A549 (cell line): ENCODE results near the gene ANTKMT. TPM values are rescaled to one million over a fixed set of nuclear protein-coding genes. Genes with fewer than 3 reads are reported as not detected.

ENCODE experiments used
- ATAC-seq, 2 experiments: fragments of 200-7000 bp in 1 of 2; fragments of >200 bp in 1 of 2; cut with Nextera tagmentation in 1 of 2; cut with Tn5 transposase in 1 of 2; 3 replicates each; pipeline versions ENCODE4 v1.8.0 to v1.9.1; 2018 to 2020; ENCODE audit warnings: mild to moderate bottlenecking in 1 of 2, moderate library complexity in 1 of 2
- CTCF ChIA-PET: fragments of 300-600 bp; sonication (Branson Sonifier 250); formaldehyde crosslinking; extraction: SDS; loops from one replicate; lab custom pipeline; 2021; ENCODE audit warnings: antibody characterized with exemption, inconsistent platforms; lab: Yijun Ruan, JAX
- POLR2A ChIA-PET: fragments of 350-600 bp; formaldehyde crosslinking; extraction: SDS; loops from one replicate; lab custom pipeline; 2021; ENCODE audit warnings: antibody characterized with exemption, inconsistent platforms; lab: Yijun Ruan, JAX
- DNase-seq, 2 experiments: peaks; one replicate each; pipeline versions ENCODE4 v3.0.0 to v3.0.0-alpha.2; 2011 to 2016; ENCODE audit warnings: low read depth in 1 of 2, low spot score in 1 of 2
- FAIRE-seq: peaks from 2 replicates; lab custom pipeline; 2011; peaks lifted over from hg19 to GRCh38; lab: Jason Lieb, UNC
- H3K27ac ChIP-seq, 2 experiments: fragments of >200 bp; sonication (Bioruptor Twin); formaldehyde crosslinking; 3 replicates each; pipeline ENCODE4 v1.5.1; 2016 to 2017
- H3K4me1 ChIP-seq: fragments of >200 bp; sonication (Bioruptor Twin); formaldehyde crosslinking; 3 replicates; pipeline ENCODE4 v1.6.1; 2016
- H3K4me2 ChIP-seq: fragments of >200 bp; sonication (Bioruptor Twin); formaldehyde crosslinking; 3 replicates; pipeline ENCODE4 v1.6.1; 2016
- H3K4me3 ChIP-seq: fragments of >200 bp; sonication (Bioruptor Twin); formaldehyde crosslinking; 3 replicates; pipeline ENCODE4 v1.5.1; 2016
- H3K9me3 ChIP-seq: fragments of >200 bp; sonication (Bioruptor Twin); formaldehyde crosslinking; 3 replicates; pipeline ENCODE4 v1.6.1; 2016
- CBX8 ChIP-seq: fragments of 200-600 bp; sonication (generic); IDR thresholded peaks from 2 replicates; pipeline ENCODE4 v1.6.1; 2016
- CEBPB ChIP-seq, 2 experiments: fragments of >200 bp in 1 of 2; sonication (Bioruptor Twin) in 1 of 2; formaldehyde crosslinking in 1 of 2; IDR thresholded peaks; 2 replicates each; pipeline ENCODE4 v1.6.1; 2012 to 2016
- EP300 ChIP-seq, 2 experiments: fragments of >200 bp; sonication (Bioruptor Twin); formaldehyde crosslinking; IDR thresholded peaks; 2 replicates in 1 of 2; 3 replicates in 1 of 2; pipeline ENCODE4 v1.6.1; 2016 to 2017
- FOSL2 ChIP-seq, 2 experiments: fragments of 450-650 bp in 1 of 2; fragments of >200 bp in 1 of 2; sonication (Bioruptor Twin) in 1 of 2; formaldehyde crosslinking; IDR thresholded peaks; 2 replicates each; pipeline versions ENCODE4 v1.5.0 to v1.6.1; 2016 to 2020; ENCODE audit warnings: mild to moderate bottlenecking in 1 of 2, moderate library complexity in 1 of 2
- HOXB5 ChIP-seq: fragments of 250-450 bp; sonication (Bioruptor Pico); IDR thresholded peaks from 2 replicates; pipeline ENCODE4 v1.5.0; 2020; ENCODE audit warnings: mild to moderate bottlenecking, moderate library complexity
- JUN ChIP-seq, 2 experiments: fragments of >200 bp; sonication (Bioruptor Twin); formaldehyde crosslinking; IDR thresholded peaks; 2 replicates in 1 of 2; 3 replicates in 1 of 2; pipeline ENCODE4 v1.6.1; 2016 to 2017
- KDM5A ChIP-seq: fragments of 200-600 bp; sonication (generic); IDR thresholded peaks from 2 replicates; pipeline ENCODE4 v1.6.1; 2016; ENCODE audit warnings: antibody characterized with exemption, mild to moderate bottlenecking
- MAZ ChIP-seq: fragments of 150-350 bp; IDR thresholded peaks from 2 replicates; pipeline ENCODE4 v1.6.1; 2014; ENCODE audit warnings: antibody characterized with exemption, low read depth, low read length, borderline replicate concordance
- MYC ChIP-seq: IDR thresholded peaks from 2 replicates; pipeline ENCODE4 v1.6.1; 2012; ENCODE audit warnings: mild to moderate bottlenecking, inconsistent platforms, low read length, improper control_type of control experiment, borderline replicate concordance
- PHF8 ChIP-seq: fragments of 200-600 bp; sonication (generic); IDR thresholded peaks from 2 replicates; pipeline ENCODE4 v1.6.1; 2016; ENCODE audit warnings: low read depth, mild to moderate bottlenecking, antibody characterized with exemption, moderate library complexity, borderline replicate concordance
- POLR2A ChIP-seq: IDR thresholded peaks from 2 replicates; pipeline ENCODE4 v1.6.1; 2012; ENCODE audit warnings: mild to moderate bottlenecking, low read length
- RARB ChIP-seq: fragments of 250-450 bp; sonication (Bioruptor Pico); IDR thresholded peaks from 2 replicates; pipeline ENCODE4 v1.8.0; 2021; ENCODE audit warnings: mild to moderate bottlenecking, moderate library complexity
- RCOR1 ChIP-seq: fragments of 150-350 bp; IDR thresholded peaks from 2 replicates; pipeline ENCODE4 v1.6.1; 2014; ENCODE audit warnings: antibody characterized with exemption, low read length, low read depth
- RNF2 ChIP-seq: fragments of 200-600 bp; sonication (generic); IDR thresholded peaks from 2 replicates; pipeline ENCODE4 v1.6.1; 2016; ENCODE audit warnings: low read depth, mild to moderate bottlenecking, antibody characterized with exemption, moderate library complexity, borderline replicate concordance
- SREBF2 ChIP-seq: fragments of 450-650 bp; IDR thresholded peaks from 2 replicates; pipeline ENCODE4 v1.6.1; 2014; ENCODE audit warnings: mild to moderate bottlenecking, moderate library complexity
- TFCP2L1 ChIP-seq: fragments of 250-450 bp; sonication (Bioruptor Pico); IDR thresholded peaks from 2 replicates; pipeline ENCODE4 v1.5.0; 2021; ENCODE audit warnings: mild to moderate bottlenecking
- WGBS: methylation state at CpG from one replicate; pipeline ENCODE4 v1.1.6; 2017; ENCODE audit errors: missing lambda C conversion rate; 5-methylcytosine and 5-hydroxymethylcytosine counted together
- polyA plus RNA-seq, 4 experiments: library from polyadenylated mRNA; depleted of rRNA in 3 of 4; stranded (reverse); fragments of >200 nt; fragmentation: RNase III in 1 of 4; extraction: RNeasy Plus Mini Kit Qiagen cat#74134 plus additional on column Dnase treatment in 1 of 4; gene quantifications; 2 replicates in 3 of 4; 3 replicates in 1 of 4; pipeline ENCODE4 v1.2.3, GENCODE V29; 2011 to 2017
- TF ChIP-seq, protein P1 (sequence below): fragments of >200 bp; sonication (Bioruptor Twin); formaldehyde crosslinking; IDR thresholded peaks from 3 replicates; pipeline ENCODE4 v1.5.1; 2016
- TF ChIP-seq, protein P2 (sequence below): IDR thresholded peaks from 2 replicates; pipeline ENCODE4 v1.6.1; 2012
- TF ChIP-seq, protein P3 (sequence below): IDR thresholded peaks from 2 replicates; pipeline ENCODE4 v1.6.1; 2012
- TF ChIP-seq, protein P4 (sequence below): fragments of 450-650 bp; IDR thresholded peaks from 2 replicates; pipeline ENCODE4 v1.6.1; 2014; ENCODE audit warnings: antibody characterized with exemption
- TF ChIP-seq, protein P5 (sequence below): fragments of >200 bp; sonication (Bioruptor Twin); formaldehyde crosslinking; IDR thresholded peaks from 2 replicates; pipeline ENCODE4 v1.6.1; 2016
- TF ChIP-seq, protein P6 (sequence below): IDR thresholded peaks from 2 replicates; pipeline ENCODE4 v1.6.1; 2012; ENCODE audit warnings: low read depth, borderline replicate concordance
- TF ChIP-seq, protein P7 (sequence below): fragments of >200 bp; sonication (Bioruptor Twin); formaldehyde crosslinking; IDR thresholded peaks from 3 replicates; pipeline ENCODE4 v1.6.1; 2016

Gene ANTKMT
- polyA plus RNA-seq, 2 of the 4 experiments (the other 2 are of a cell fraction) = 11.9 to 55.8 TPM

DNA sequence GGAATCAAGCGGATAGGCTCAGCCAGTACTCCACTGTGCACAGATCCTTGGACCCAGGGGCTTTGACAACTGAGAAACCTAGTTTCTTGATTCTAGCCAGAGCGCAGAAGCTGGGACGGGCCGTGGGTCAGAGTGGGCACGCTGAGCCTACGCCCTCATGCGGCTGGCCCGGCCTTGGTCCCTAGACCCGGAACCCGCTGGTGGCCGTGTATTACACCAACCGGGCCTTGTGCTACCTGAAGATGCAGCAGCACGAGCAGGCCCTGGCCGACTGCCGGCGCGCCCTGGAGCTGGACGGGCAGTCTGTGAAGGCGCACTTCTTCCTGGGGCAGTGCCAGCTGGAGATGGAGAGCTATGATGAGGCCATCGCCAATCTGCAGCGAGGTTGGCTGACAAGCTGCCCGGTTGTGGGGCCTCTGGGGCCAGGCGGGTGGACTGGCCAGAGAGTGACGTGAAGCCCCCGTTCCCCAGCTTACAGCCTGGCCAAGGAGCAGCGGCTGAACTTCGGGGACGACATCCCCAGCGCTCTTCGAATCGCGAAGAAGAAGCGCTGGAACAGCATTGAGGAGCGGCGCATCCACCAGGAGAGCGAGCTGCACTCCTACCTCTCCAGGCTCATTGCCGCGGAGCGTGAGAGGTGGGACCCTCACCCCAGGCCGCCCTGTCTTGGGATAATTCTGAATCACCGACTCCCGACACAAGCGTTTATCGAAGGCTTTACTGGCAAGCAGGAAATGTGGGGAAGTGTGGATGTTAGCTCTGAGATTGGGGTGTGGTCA lies 39.8 kb upstream of the ANTKMT start:
- CTCF ChIA-PET = interaction anchor here (0.7 to 2.9 kb wide), 11 partner anchors 14 to 111 kb away, joined by 3 to 15 read pairs (median 4); partner anchors contain the start of gene RHOT2
- POLR2A ChIA-PET = interaction anchor here (0.6 to 2.0 kb wide), 5 partner anchors 9 to 94 kb away, joined by 3 to 12 read pairs (median 5); partner anchors contain the start of genes ANTKMT and WDR24
- Histone ChIP-seq H3K4me3 (peak overlapping the region; percentile 74), H3K9me3 (no peaks in the 10 kb centered on the region), H3K4me2 (peak overlapping the region; percentile 93), H3K4me1 (peaks cover 38% of the 10 kb centered on the region), H3K27ac (peak overlapping the region; percentile 84 to 97)
- WGBS = 44% methylated on average over 30 of the region's 44 CpGs
- TF ChIP-seq, protein P1, sequence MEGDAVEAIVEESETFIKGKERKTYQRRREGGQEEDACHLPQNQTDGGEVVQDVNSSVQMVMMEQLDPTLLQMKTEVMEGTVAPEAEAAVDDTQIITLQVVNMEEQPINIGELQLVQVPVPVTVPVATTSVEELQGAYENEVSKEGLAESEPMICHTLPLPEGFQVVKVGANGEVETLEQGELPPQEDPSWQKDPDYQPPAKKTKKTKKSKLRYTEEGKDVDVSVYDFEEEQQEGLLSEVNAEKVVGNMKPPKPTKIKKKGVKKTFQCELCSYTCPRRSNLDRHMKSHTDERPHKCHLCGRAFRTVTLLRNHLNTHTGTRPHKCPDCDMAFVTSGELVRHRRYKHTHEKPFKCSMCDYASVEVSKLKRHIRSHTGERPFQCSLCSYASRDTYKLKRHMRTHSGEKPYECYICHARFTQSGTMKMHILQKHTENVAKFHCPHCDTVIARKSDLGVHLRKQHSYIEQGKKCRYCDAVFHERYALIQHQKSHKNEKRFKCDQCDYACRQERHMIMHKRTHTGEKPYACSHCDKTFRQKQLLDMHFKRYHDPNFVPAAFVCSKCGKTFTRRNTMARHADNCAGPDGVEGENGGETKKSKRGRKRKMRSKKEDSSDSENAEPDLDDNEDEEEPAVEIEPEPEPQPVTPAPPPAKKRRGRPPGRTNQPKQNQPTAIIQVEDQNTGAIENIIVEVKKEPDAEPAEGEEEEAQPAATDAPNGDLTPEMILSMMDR = no peak
- TF ChIP-seq RNF2 (no peak), PHF8 (0 out of 2 replicates have a peak, but pooled peaks have one; percentile 0), HOXB5 (CRISPR knock-in tag) (no peak), EP300 (IDR thresholded peaks at IDR 0.05) (no peak), TFCP2L1 (CRISPR knock-in tag) (no peak), JUN (IDR thresholded peaks at IDR 0.05) (peak in 1 of 2 experiments; percentile 44; a peak in 4 of 5 replicates), CBX8 (no peak)
- TF ChIP-seq, protein P2, sequence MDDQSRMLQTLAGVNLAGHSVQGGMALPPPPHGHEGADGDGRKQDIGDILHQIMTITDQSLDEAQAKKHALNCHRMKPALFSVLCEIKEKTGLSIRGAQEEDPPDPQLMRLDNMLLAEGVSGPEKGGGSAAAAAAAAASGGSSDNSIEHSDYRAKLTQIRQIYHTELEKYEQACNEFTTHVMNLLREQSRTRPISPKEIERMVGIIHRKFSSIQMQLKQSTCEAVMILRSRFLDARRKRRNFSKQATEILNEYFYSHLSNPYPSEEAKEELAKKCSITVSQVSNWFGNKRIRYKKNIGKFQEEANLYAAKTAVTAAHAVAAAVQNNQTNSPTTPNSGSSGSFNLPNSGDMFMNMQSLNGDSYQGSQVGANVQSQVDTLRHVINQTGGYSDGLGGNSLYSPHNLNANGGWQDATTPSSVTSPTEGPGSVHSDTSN = 0 out of 2 replicates have a peak, but pooled peaks have one; percentile 19
- TF ChIP-seq, protein P3, sequence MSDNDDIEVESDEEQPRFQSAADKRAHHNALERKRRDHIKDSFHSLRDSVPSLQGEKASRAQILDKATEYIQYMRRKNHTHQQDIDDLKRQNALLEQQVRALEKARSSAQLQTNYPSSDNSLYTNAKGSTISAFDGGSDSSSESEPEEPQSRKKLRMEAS = peak; percentile 49; the same call in 1 of the 2 replicates
- DNase-seq (peak in 1 of 2 experiments; percentile 69), FAIRE-seq (no peak), ATAC-seq (peak in 1 of 2 experiments; percentile 2; a peak in 3 of 6 replicates)

DNA sequence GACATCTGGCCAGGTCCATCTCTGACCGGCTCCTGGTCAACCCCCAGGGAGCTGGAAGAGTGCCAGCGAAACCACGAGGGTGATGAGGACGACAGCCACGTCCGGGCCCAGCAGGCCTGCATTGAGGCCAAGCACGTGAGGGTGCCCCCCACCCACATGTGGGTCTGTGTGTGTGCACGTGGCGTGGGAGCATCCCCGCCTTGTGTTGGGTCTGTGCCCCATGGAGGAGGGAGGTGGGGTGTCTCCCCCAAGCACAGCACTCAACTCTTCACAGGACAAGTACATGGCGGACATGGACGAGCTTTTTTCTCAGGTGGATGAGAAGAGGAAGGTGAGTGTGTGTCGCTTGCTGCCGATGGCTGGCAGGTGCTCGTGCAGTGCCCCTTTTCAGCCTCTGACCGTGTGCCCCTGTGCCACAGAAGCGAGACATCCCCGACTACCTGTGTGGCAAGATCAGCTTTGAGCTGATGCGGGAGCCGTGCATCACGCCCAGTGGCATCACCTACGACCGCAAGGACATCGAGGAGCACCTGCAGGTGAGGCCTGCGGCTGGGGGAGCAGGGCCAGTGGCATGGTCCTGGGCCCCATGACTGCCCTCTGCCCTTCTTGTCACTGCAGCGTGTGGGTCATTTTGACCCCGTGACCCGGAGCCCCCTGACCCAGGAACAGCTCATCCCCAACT lies 39.1 kb upstream of the ANTKMT start:
- ChIA-PET CTCF (interaction anchor here (1.0 to 2.9 kb wide), 8 partner anchors 14 to 111 kb away, joined by 3 to 15 read pairs (median 5); partner anchors contain the start of gene RHOT2), POLR2A (interaction anchor here (0.6 to 2.0 kb wide), 3 partner anchors 8 to 95 kb away, joined by 5 to 12 read pairs (median 6); partner anchors contain the start of genes ANTKMT and WDR24)
- TF ChIP-seq MYC (no peak), SREBF2 (no peak), CEBPB (IDR thresholded peaks at IDR 0.05) (no peak), FOSL2 (IDR thresholded peaks at IDR 0.05) (no peak), FOSL2 (CRISPR knock-in tag; IDR thresholded peaks at IDR 0.05) (no peak), POLR2A (peak; percentile 41), RCOR1 (no peak), JUN (IDR thresholded peaks at IDR 0.05) (no peak), KDM5A (no peak), HOXB5 (CRISPR knock-in tag) (no peak), RARB (CRISPR knock-in tag) (no peak), MAZ (no peak)
- TF ChIP-seq, protein P4, sequence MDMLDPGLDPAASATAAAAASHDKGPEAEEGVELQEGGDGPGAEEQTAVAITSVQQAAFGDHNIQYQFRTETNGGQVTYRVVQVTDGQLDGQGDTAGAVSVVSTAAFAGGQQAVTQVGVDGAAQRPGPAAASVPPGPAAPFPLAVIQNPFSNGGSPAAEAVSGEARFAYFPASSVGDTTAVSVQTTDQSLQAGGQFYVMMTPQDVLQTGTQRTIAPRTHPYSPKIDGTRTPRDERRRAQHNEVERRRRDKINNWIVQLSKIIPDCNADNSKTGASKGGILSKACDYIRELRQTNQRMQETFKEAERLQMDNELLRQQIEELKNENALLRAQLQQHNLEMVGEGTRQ = no peak
- TF ChIP-seq, protein P3 = peak; percentile 37; the same call in 1 of the 2 replicates
- TF ChIP-seq, protein P5, sequence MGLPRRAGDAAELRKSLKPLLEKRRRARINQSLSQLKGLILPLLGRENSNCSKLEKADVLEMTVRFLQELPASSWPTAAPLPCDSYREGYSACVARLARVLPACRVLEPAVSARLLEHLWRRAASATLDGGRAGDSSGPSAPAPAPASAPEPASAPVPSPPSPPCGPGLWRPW = no peak
- TF ChIP-seq, protein P6, sequence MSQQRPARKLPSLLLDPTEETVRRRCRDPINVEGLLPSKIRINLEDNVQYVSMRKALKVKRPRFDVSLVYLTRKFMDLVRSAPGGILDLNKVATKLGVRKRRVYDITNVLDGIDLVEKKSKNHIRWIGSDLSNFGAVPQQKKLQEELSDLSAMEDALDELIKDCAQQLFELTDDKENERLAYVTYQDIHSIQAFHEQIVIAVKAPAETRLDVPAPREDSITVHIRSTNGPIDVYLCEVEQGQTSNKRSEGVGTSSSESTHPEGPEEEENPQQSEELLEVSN = no peak
- TF ChIP-seq, protein P2 = peak; percentile 37; the same call in 1 of the 2 replicates
- TF ChIP-seq, protein P7, sequence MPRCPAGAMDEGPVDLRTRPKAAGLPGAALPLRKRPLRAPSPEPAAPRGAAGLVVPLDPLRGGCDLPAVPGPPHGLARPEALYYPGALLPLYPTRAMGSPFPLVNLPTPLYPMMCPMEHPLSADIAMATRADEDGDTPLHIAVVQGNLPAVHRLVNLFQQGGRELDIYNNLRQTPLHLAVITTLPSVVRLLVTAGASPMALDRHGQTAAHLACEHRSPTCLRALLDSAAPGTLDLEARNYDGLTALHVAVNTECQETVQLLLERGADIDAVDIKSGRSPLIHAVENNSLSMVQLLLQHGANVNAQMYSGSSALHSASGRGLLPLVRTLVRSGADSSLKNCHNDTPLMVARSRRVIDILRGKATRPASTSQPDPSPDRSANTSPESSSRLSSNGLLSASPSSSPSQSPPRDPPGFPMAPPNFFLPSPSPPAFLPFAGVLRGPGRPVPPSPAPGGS = peak; percentile 51; the same call in 2 of the 3 replicates
- H3K27ac ChIP-seq = peak overlapping the region in 1 of 2 experiments; percentile 97; a peak in 1 of 6 replicates
- WGBS = 90% methylated on average over 24 of the region's 28 CpGs
- FAIRE-seq = no peak
- H3K9me3 ChIP-seq = no peaks in the 10 kb centered on the region
- H3K4me3 ChIP-seq = peak overlapping the region; percentile 74; the same call in 2 of the 3 replicates
- no peak for DNase-seq
- ATAC-seq = no peak
- H3K4me2 ChIP-seq = peak overlapping the region; percentile 93
- H3K4me1 ChIP-seq = peaks cover 38% of the 10 kb centered on the region
